C4-2B (cell line): ENCODE data around the gene SPTBN2.

Experiments used
- H3K27ac ChIP-seq: fragments of 450-650 bp; 2 replicates; pipeline ENCODE4 v1.5.1; 2017
- CTCF ChIP-seq: fragments of 450-650 bp; conservative IDR thresholded peaks from 2 replicates; pipeline ENCODE4 v1.5.1; 2017; ENCODE audit warnings: mild to moderate bottlenecking
- ZFX ChIP-seq: fragments of 450-650 bp; IDR thresholded peaks from 2 replicates; pipeline ENCODE4 v1.6.1; 2017

The SPTBN2 gene

GRCh38 chr11:66646828-66647227, 82.2 kb downstream of the SPTBN2 start:
- H3K27ac ChIP-seq = no peak overlapping the region
- TF ChIP-seq CTCF (no peak), ZFX (no peak)

GRCh38 chr11:66643745-66644437, 85.1 kb downstream of the SPTBN2 start:
- TF ChIP-seq CTCF = no peak
- TF ChIP-seq ZFX = no peak
- H3K27ac ChIP-seq = no peak overlapping the region

- TF ChIP-seq CTCF = no peak
- no peak for TF ChIP-seq ZFX
- no peak overlapping the region for H3K27ac ChIP-seq
Observed at GRCh38 chr11:66641834-66642233, 87.2 kb downstream of the SPTBN2 start.

GRCh38 chr11:66639814-66640340, 89.1 kb downstream of the SPTBN2 start:
- peak overlapping the region; percentile 94 for H3K27ac ChIP-seq

DNA sequence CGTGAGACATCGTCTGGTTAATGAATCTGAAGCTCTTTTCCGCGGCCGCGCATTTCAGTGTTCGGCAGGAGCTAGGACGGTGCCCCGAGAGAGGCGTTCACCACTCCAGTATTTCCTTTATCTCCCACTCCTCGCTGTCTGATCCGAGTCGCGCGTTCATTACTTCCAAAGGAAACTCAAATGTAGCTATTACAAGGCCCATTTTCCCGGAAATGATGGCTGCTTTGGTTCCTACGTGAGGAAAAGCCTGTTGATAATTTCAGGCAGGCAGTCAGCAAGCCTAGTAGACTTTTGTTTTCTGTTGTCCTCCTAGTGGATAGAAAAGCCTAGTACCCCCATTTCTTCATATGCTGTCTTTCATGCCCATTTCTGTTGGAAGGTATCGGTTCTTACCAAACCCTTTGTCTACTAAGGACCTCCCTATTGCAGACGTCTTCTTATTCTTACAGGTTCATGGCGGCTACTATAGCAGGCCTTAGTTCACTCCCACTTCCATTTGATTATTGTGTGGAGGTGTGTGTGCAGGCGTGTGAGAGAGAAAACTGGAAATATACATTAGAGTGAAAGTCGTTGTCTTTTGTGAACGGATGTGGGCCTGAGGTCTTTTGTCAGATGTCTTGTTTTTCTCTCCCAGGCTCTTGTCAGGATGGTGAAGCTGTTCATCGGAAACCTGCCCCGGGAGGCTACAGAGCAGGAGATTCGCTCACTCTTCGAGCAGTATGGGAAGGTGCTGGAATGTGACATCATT, 89.8 kb downstream of the SPTBN2 start:
- peak overlapping the region; percentile 94 for H3K27ac ChIP-seq
- no peak for TF ChIP-seq ZFX
- TF ChIP-seq CTCF = no peak

GRCh38 chr11:66638177-66639065, 90.6 kb downstream of the SPTBN2 start, which contains the start of gene RBM4:
RBM4 (plus strand) TSS chr11:66638703; CDS start chr11:66639712, 1,009 bp downstream.
- no peak for TF ChIP-seq ZFX
- TF ChIP-seq CTCF = no peak

GRCh38 chr11:66637557-66638176, 91.3 kb downstream of the SPTBN2 start:
- TF ChIP-seq ZFX (peak; percentile 37; the same call in 1 of the 2 replicates), CTCF (no peak)
- H3K27ac ChIP-seq = peak overlapping the region; percentile 94

More at GRCh38 chr11:66638177-66639065, 90.6 kb downstream of the SPTBN2 start, which contains the start of gene RBM4:
- peak within 1 kb of the TSS; percentile 94 for H3K27ac ChIP-seq
